ENCODE results near the gene ARHGEF25. TPM values are rescaled to one million over a fixed set of nuclear protein-coding genes. Genes with fewer than 3 reads are reported as not detected.

Gene ARHGEF25
- polyA plus RNA-seq, 2 of the 4 experiments (the other 2 are of a cell fraction) = 9.3 to 13.8 TPM

DNA sequence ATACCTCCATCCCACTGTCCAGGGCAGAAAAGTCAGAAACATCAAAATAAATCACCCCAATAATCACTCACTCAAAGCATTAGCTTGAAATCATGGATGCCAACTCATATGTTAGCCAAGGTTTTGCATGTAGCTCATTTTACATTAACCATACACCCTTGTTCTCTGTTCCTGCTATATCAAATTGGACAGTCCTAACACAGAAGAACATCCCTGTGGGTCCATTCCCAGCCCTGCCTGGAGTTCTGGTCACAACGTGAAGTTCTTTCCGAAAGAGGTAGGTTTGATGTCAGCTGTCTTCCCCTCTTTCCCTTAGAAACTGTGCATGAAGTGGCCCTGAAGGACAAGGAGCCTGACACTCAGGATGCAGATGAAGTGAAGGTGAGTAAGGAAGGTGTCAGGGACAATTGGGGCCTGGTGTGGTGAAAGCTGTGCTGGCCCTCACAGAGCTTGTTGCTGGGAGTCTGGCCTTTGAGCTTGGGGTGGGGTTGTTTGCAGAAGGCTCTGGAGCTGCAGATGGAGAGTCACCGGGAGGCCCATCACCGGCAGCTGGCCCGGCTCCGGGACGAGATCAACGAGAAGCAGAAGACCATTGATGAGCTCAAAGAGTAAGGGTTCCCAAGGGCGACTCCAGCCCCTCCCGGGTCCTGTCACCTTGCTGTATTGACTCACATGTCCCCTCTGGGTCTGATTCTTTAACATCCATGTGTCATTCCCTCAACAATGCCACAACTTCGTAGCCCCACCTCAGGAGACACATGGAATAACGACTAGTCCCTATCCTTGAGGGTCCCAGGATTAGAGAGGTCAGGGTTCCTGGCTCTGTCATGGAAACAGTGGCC lies 35.2 kb upstream of the ARHGEF25 start (continued):
- TF ChIP-seq HEYL (CRISPR knock-in tag; IDR thresholded peaks at IDR 0.05) = no peak
- no peak for TF ChIP-seq CBX8 (IDR thresholded peaks at IDR 0.05)
- TF ChIP-seq MAFK (IDR thresholded peaks at IDR 0.05; ENCODE audit: partially characterized antibody) = no peak
- TF ChIP-seq FOSL2 (IDR thresholded peaks at IDR 0.05) = no peak
- no peak for TF ChIP-seq FOSL2 (CRISPR knock-in tag; IDR thresholded peaks at IDR 0.05)
- no peak for TF ChIP-seq RAD21 (conservative IDR thresholded peaks at IDR 0.05 in 1 of 2, IDR thresholded peaks at IDR 0.05 in 1 of 2)

- ChIA-PET POLR2A (no interaction called here), CTCF (interaction anchor here (0.5 to 10.0 kb wide), 8 partner anchors 7 to 149 kb away, joined by 3 to 336 read pairs (median 8); partner anchors contain the start of genes ARHGEF25, B4GALNT1 and DTX3)
- Histone ChIP-seq H3K4me1 (peaks cover 13% of the 10 kb centered on the region), H3K9me3 (no peaks in the 10 kb centered on the region), H3K4me3 (no peak overlapping the region), H3K4me2 (no peak overlapping the region), H3K27ac (no peak overlapping the region)
- TF ChIP-seq EHMT2 (IDR thresholded peaks at IDR 0.05; ENCODE audit: low read depth) (no peak), RNF2 (IDR thresholded peaks at IDR 0.05; ENCODE audit: borderline replicate concordance, low read depth) (no peak), HES2 (IDR thresholded peaks at IDR 0.05) (no peak), ESRRA (IDR thresholded peaks at IDR 0.05; ENCODE audit: borderline replicate concordance, low read length) (no peak), TP53 (CRISPR knock-in tag; IDR thresholded peaks at IDR 0.05) (no peak), SREBF2 (IDR thresholded peaks at IDR 0.05) (no peak), RCOR1 (IDR thresholded peaks at IDR 0.05; ENCODE audit: low read depth, low read length) (no peak), POLR2A (IDR thresholded peaks at IDR 0.05; ENCODE audit: low read length) (no peak), FOSL2 (IDR thresholded peaks at IDR 0.05) (no peak), FOSL2 (CRISPR knock-in tag; IDR thresholded peaks at IDR 0.05) (no peak), BHLHE40 (IDR thresholded peaks at IDR 0.05; ENCODE audit: low read depth, low read length) (no peak), RFX5 (IDR thresholded peaks at IDR 0.05) (no peak), FOXS1 (CRISPR knock-in tag; IDR thresholded peaks at IDR 0.05) (no peak), RAD21 (conservative IDR thresholded peaks at IDR 0.05 in 1 of 2, IDR thresholded peaks at IDR 0.05 in 1 of 2) (no peak), NFE2L2 (conservative IDR thresholded peaks at IDR 0.05; ENCODE audit: low read length) (no peak), TFCP2L1 (CRISPR knock-in tag; IDR thresholded peaks at IDR 0.05) (no peak), FOSB (CRISPR knock-in tag; IDR thresholded peaks at IDR 0.05) (no peak), MAFK (IDR thresholded peaks at IDR 0.05; ENCODE audit: partially characterized antibody) (no peak)
- TF ChIP-seq, protein P1, sequence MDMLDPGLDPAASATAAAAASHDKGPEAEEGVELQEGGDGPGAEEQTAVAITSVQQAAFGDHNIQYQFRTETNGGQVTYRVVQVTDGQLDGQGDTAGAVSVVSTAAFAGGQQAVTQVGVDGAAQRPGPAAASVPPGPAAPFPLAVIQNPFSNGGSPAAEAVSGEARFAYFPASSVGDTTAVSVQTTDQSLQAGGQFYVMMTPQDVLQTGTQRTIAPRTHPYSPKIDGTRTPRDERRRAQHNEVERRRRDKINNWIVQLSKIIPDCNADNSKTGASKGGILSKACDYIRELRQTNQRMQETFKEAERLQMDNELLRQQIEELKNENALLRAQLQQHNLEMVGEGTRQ (IDR thresholded peaks at IDR 0.05) = no peak
- TF ChIP-seq, protein P2, sequence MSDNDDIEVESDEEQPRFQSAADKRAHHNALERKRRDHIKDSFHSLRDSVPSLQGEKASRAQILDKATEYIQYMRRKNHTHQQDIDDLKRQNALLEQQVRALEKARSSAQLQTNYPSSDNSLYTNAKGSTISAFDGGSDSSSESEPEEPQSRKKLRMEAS (IDR thresholded peaks at IDR 0.05) = no peak
- TF ChIP-seq, protein P3, sequence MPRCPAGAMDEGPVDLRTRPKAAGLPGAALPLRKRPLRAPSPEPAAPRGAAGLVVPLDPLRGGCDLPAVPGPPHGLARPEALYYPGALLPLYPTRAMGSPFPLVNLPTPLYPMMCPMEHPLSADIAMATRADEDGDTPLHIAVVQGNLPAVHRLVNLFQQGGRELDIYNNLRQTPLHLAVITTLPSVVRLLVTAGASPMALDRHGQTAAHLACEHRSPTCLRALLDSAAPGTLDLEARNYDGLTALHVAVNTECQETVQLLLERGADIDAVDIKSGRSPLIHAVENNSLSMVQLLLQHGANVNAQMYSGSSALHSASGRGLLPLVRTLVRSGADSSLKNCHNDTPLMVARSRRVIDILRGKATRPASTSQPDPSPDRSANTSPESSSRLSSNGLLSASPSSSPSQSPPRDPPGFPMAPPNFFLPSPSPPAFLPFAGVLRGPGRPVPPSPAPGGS (IDR thresholded peaks at IDR 0.05) = no peak
- ATAC-seq = no peak; a peak in 1 of 6 replicates
- no peak for FAIRE-seq
- DNase-seq (ENCODE audit: low read depth in 1 of 2, low spot score in 1 of 2) = no peak
- 63% methylated on average over 9 of the region's 9 CpGs for WGBS (ENCODE audit: missing lambda C conversion rate)
Observed at GRCh38 chr12:57576613-57577160, 34.5 kb upstream of the ARHGEF25 start.

Data from A549 (cell line).